Stomach (tissue), 9 donors: ENCODE results near the gene FBXO10. TPM values are rescaled to one million over a fixed set of nuclear protein-coding genes. Genes with fewer than 3 reads are reported as not detected.

Source experiments
- DNase-seq, 2 donors: peaks; one replicate each; pipeline versions ENCODE4 v3.0.0 to v3.0.0-alpha.2; 2013 to 2019
- H3K27ac ChIP-seq, 5 donors: fragments of 200-600 bp in 4 of 5; sonication (generic) in 4 of 5; one replicate each; pipeline ENCODE4 v1.5.1; 2013 to 2019; ENCODE audit warnings: mild to moderate bottlenecking in 1 of 5, moderate library complexity in 1 of 5
- H3K27me3 ChIP-seq, 3 donors: fragments of 200-600 bp; sonication (generic); one replicate each; pipeline ENCODE4 v1.5.1; 2017 to 2019; ENCODE audit warnings: mixed run types in 1 of 3
- H3K36me3 ChIP-seq, 4 donors: fragments of 200-600 bp; sonication (generic); 1 replicate in 3 of 4; 2 replicates in 1 of 4; pipeline ENCODE4 v1.5.1; 2016 to 2019
- H3K4me1 ChIP-seq, 4 donors: fragments of 200-600 bp; sonication (generic); one replicate each; pipeline ENCODE4 v1.5.1; 2016 to 2019
- H3K4me3 ChIP-seq, 4 donors: fragments of 200-600 bp; sonication (generic) in 3 of 4; one replicate each; pipeline ENCODE4 v1.5.1; 2016 to 2019; ENCODE audit warnings: mild to moderate bottlenecking in 1 of 4
- H3K9me3 ChIP-seq, 4 donors: fragments of 200-600 bp; sonication (generic); one replicate each; pipeline ENCODE4 v1.5.1; 2016 to 2019
- EP300 ChIP-seq: sonication (generic); formaldehyde crosslinking; IDR thresholded peaks from one replicate; pipeline ENCODE4 v1.6.1; 2017; ENCODE audit warnings: antibody characterized with exemption
- POLR2A ChIP-seq, 4 donors: fragments of 450-650 bp; IDR thresholded peaks; one replicate each; pipeline ENCODE4 v1.6.1; 2016; ENCODE audit warnings: antibody characterized with exemption in 4 of 4, control low read depth in 2 of 4, mild to moderate bottlenecking in 1 of 4, moderate library complexity in 1 of 4
- POLR2AphosphoS5 ChIP-seq, 3 donors: sonication (generic); formaldehyde crosslinking; IDR thresholded peaks; one replicate each; pipeline ENCODE4 v1.6.1; 2016; ENCODE audit warnings: antibody characterized with exemption in 3 of 3
- WGBS, 5 donors: extraction: QIAGEN DNeasy Blood & Tissue Kit in 3 of 5; methylation state at CpG; one replicate each; pipeline versions ENCODE4 v1.1.5 to v1.1.7; 2013 to 2018; 5-methylcytosine and 5-hydroxymethylcytosine counted together
- intact Hi-C: fragments of 100-400 bp; cut with DNase I; formaldehyde crosslinking; loops from one replicate; pipeline ENCODE4 v1.15.1; 2023; ENCODE audit warnings: low total_unique reads
- polyA plus RNA-seq, 3 donors: library from polyadenylated mRNA; stranded (reverse); fragments of 200-250 nt; gene quantifications; one replicate each; pipeline ENCODE4 v1.2.3, GENCODE V29; 2013
- total RNA-seq, 5 donors: library from RNA; depleted of rRNA; stranded (reverse); fragments of >200 nt; gene quantifications; one replicate each; pipeline versions ENCODE4 v1.1.0 to v1.2.3, GENCODE V29; 2014 to 2016
- TF ChIP-seq, protein P1 (sequence below), 7 experiments: fragments of 450-650 bp in 4 of 7; fragments of 200-600 bp in 3 of 7; sonication (generic) in 3 of 7; IDR thresholded peaks; one replicate each; pipeline ENCODE4 v1.5.1; 2016 to 2019; ENCODE audit warnings: antibody characterized with exemption in 7 of 7, control low read depth in 2 of 7, mild to moderate bottlenecking in 1 of 7
- donor health status: healthy with polysubstance abuse.
- donor health status: Bipolar disorder and iron deficiency.
- donor health status: healthy.

FBXO10 gene
- total and polyA plus RNA-seq, 8 donors = 0.43 to 6.2 (median 2.0) TPM

- H3K27ac ChIP-seq = no peak overlapping the region
- intact Hi-C loops = no loop called here
- H3K27me3 ChIP-seq = no peaks in the 10 kb centered on the region
- no peaks in the 10 kb centered on the region for H3K9me3 ChIP-seq
- peaks cover 4 to 35% (median 22%) of the 10 kb centered on the region in 4 donors for H3K36me3 ChIP-seq
- H3K4me3 ChIP-seq = no peak overlapping the region
- no peak for DNase-seq
- H3K4me1 ChIP-seq = peaks cover 0 to 11% (median 7%) of the 10 kb centered on the region in 4 donors
- TF ChIP-seq, protein P1, sequence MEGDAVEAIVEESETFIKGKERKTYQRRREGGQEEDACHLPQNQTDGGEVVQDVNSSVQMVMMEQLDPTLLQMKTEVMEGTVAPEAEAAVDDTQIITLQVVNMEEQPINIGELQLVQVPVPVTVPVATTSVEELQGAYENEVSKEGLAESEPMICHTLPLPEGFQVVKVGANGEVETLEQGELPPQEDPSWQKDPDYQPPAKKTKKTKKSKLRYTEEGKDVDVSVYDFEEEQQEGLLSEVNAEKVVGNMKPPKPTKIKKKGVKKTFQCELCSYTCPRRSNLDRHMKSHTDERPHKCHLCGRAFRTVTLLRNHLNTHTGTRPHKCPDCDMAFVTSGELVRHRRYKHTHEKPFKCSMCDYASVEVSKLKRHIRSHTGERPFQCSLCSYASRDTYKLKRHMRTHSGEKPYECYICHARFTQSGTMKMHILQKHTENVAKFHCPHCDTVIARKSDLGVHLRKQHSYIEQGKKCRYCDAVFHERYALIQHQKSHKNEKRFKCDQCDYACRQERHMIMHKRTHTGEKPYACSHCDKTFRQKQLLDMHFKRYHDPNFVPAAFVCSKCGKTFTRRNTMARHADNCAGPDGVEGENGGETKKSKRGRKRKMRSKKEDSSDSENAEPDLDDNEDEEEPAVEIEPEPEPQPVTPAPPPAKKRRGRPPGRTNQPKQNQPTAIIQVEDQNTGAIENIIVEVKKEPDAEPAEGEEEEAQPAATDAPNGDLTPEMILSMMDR (IDR thresholded peaks at IDR 0.05) = no peak
- TF ChIP-seq POLR2A (IDR thresholded peaks at IDR 0.05) (no peak), POLR2AphosphoS5 (IDR thresholded peaks at IDR 0.05) (no peak), EP300 (no peak)
- WGBS, 5 donors = 41 to 86% (median 48%) methylated on average over 1 of the region's 1 CpG
These were observed 33.3 kb downstream of the FBXO10 start for GRCh38 chr9:37542895-37543294.

- peaks cover 5 to 39% (median 26%) of the 10 kb centered on the region in 4 donors for H3K36me3 ChIP-seq
- DNase-seq = no peak
- TF ChIP-seq POLR2AphosphoS5 (IDR thresholded peaks at IDR 0.05) = no peak
- no peak for TF ChIP-seq EP300
- no peak for TF ChIP-seq POLR2A (IDR thresholded peaks at IDR 0.05)
- TF ChIP-seq, protein P1 (IDR thresholded peaks at IDR 0.05) = no peak
- H3K9me3 ChIP-seq = no peaks in the 10 kb centered on the region
- H3K4me1 ChIP-seq = peaks cover 0 to 11% (median 7%) of the 10 kb centered on the region in 4 donors
- intact Hi-C loops = no loop called here
- no peaks in the 10 kb centered on the region for H3K27me3 ChIP-seq
- no peak overlapping the region for H3K4me3 ChIP-seq
- 94 to 97% (median 96%) methylated on average over 6 of the region's 6 CpGs for WGBS, 5 donors
- H3K27ac ChIP-seq = no peak overlapping the region
These were observed 33.7 kb downstream of the FBXO10 start for GRCh38 chr9:37542488-37542887.

GRCh38 chr9:37541465-37541864, 34.7 kb downstream of the FBXO10 start:
- 96 to 99% (median 99%) methylated on average over 4 to 8 of the region's 8 CpGs for WGBS, 5 donors

DNA sequence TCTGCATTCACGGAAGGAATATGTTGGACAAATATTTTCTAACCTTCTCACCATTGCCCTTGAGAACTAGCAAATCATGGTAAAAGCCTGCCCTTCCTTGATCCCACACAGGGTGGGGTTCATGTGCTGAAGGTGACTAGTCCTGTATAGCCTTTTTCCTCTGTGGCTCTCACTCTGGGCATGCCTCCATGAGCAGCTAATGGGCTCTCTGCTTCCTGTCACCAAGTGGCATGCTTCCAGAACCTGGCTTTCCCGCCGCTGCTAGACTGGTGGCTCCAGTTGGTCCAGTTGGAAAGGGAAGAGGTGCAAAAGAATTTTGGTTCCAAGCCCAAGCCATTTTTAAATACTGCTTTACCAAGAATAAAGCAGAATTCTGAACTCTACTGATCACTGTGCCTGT, 35.5 kb downstream of the FBXO10 start:
- DNase-seq = peak; percentile 31 to 65
- TF ChIP-seq, protein P1 (IDR thresholded peaks at IDR 0.05) = no peak
- peak in 1 of 3 donors; percentile 12 for TF ChIP-seq POLR2AphosphoS5 (IDR thresholded peaks at IDR 0.05)
- intact Hi-C loops = no loop called here
- 33 to 53% (median 47%) methylated on average over 3 of the region's 3 CpGs for WGBS, 5 donors
- Histone ChIP-seq H3K9me3 (no peaks in the 10 kb centered on the region), H3K4me3 (no peak overlapping the region), H3K36me3 (peaks cover 13 to 58% (median 44%) of the 10 kb centered on the region in 4 donors), H3K4me1 (peaks cover 0 to 11% (median 7%) of the 10 kb centered on the region in 4 donors), H3K27me3 (no peaks in the 10 kb centered on the region), H3K27ac (no peak overlapping the region)

More at GRCh38 chr9:37541465-37541864, 34.7 kb downstream of the FBXO10 start:
- H3K27ac ChIP-seq = no peak overlapping the region
- no peak overlapping the region for H3K4me3 ChIP-seq
- H3K27me3 ChIP-seq = no peaks in the 10 kb centered on the region
- peaks cover 0 to 11% (median 7%) of the 10 kb centered on the region in 4 donors for H3K4me1 ChIP-seq
- TF ChIP-seq EP300 = no peak
- no peak for TF ChIP-seq POLR2A (IDR thresholded peaks at IDR 0.05)
- TF ChIP-seq, protein P1 (IDR thresholded peaks at IDR 0.05) = no peak
- no peak for TF ChIP-seq POLR2AphosphoS5 (IDR thresholded peaks at IDR 0.05)
- H3K36me3 ChIP-seq = peaks cover 13 to 49% (median 36%) of the 10 kb centered on the region in 4 donors
- no peak for DNase-seq
- no peaks in the 10 kb centered on the region for H3K9me3 ChIP-seq
- intact Hi-C loops = no loop called here
